ENCODE results near the gene TIMM13.
"Not testable (repeated sequence)": the region's sequence is repeated elsewhere in the genome, so short reads cannot be mapped to it uniquely, and the experiment has no call there.

The TIMM13 gene

GRCh38 chr19:2460245-2460644 is 32.9 kb upstream of the TIMM13 start:
- TF ChIP-seq POLR2A (IDR thresholded peaks at IDR 0.05; ENCODE audit: extremely low read depth, insufficient read length) (no peak), MYC (IDR thresholded peaks at IDR 0.05; ENCODE audit: low read depth, low read length) (no peak), MAX (IDR thresholded peaks at IDR 0.05; ENCODE audit: low read depth, low read length) (no peak), CTCF (IDR thresholded peaks at IDR 0.05; ENCODE audit: low read depth, low read length) (no peak)
- no peak for DNase-seq (ENCODE audit: low read depth)
- no peak overlapping the region for H3K4me3 ChIP-seq (ENCODE audit: low read depth, low read length)

- not testable (repeated sequence) for H3K4me3 ChIP-seq (ENCODE audit: low read depth, low read length); DNase-seq (ENCODE audit: low read depth)
Measured at GRCh38 chr19:2458776-2459175, 31.4 kb upstream of the TIMM13 start.

- TF ChIP-seq MAX (IDR thresholded peaks at IDR 0.05; ENCODE audit: low read depth, low read length) (no peak), MYC (IDR thresholded peaks at IDR 0.05; ENCODE audit: low read depth, low read length) (no peak), POLR2A (IDR thresholded peaks at IDR 0.05; ENCODE audit: extremely low read depth, insufficient read length) (no peak), CTCF (IDR thresholded peaks at IDR 0.05; ENCODE audit: low read depth, low read length) (no peak)
- no peak overlapping the region for H3K4me3 ChIP-seq (ENCODE audit: low read depth, low read length)
- no peak for DNase-seq (ENCODE audit: low read depth)
Measured at GRCh38 chr19:2458054-2458453, 30.7 kb upstream of the TIMM13 start.

- no peak for DNase-seq (ENCODE audit: low read depth)
Measured at GRCh38 chr19:2457394-2458037, 30.1 kb upstream of the TIMM13 start.

GRCh38 chr19:2455851-2456570 is 28.6 kb upstream of the TIMM13 start:
- DNase-seq (ENCODE audit: low read depth) = peak; percentile 33
- peak overlapping the region; percentile 62 for H3K4me3 ChIP-seq (ENCODE audit: low read depth, low read length)
- TF ChIP-seq CTCF (IDR thresholded peaks at IDR 0.05; ENCODE audit: low read depth, low read length) (no peak), MYC (IDR thresholded peaks at IDR 0.05; ENCODE audit: low read depth, low read length) (no peak), MAX (IDR thresholded peaks at IDR 0.05; ENCODE audit: low read depth, low read length) (no peak), POLR2A (IDR thresholded peaks at IDR 0.05; ENCODE audit: extremely low read depth, insufficient read length) (no peak)

More at GRCh38 chr19:2457394-2458037, 30.1 kb upstream of the TIMM13 start:
- H3K4me3 ChIP-seq (ENCODE audit: low read depth, low read length) = no peak overlapping the region
- TF ChIP-seq CTCF (IDR thresholded peaks at IDR 0.05; ENCODE audit: low read depth, low read length) (no peak), MYC (IDR thresholded peaks at IDR 0.05; ENCODE audit: low read depth, low read length) (no peak)

GRCh38 chr19:2454962-2455850 is 27.8 kb upstream of the TIMM13 start:
- peak overlapping the region; percentile 62 for H3K4me3 ChIP-seq (ENCODE audit: low read depth, low read length)
- TF ChIP-seq CTCF (IDR thresholded peaks at IDR 0.05; ENCODE audit: low read depth, low read length) = no peak
- no peak for TF ChIP-seq POLR2A (IDR thresholded peaks at IDR 0.05; ENCODE audit: extremely low read depth, insufficient read length)
- TF ChIP-seq MAX (IDR thresholded peaks at IDR 0.05; ENCODE audit: low read depth, low read length) = no peak
- TF ChIP-seq MYC (IDR thresholded peaks at IDR 0.05; ENCODE audit: low read depth, low read length) = no peak
- DNase-seq (ENCODE audit: low read depth) = no peak
